GM12872 (cell line): ENCODE data around the gene THSD8.
A peak's percentile ranks its signal among the peaks of the same experiment; 100 is the strongest.

Experiments
- TF ChIP-seq, protein P1 (sequence below): IDR thresholded peaks from 3 replicates; pipeline ENCODE4 v1.5.1; 2011; ENCODE audit warnings: low read depth, mild to moderate bottlenecking, low read length, moderate library complexity; ENCODE audit not compliant: insufficient read depth

THSD8 gene

GRCh38 chr19:12782424-12783290 is 19.2 kb upstream of the THSD8 start:
- TF ChIP-seq, protein P1, sequence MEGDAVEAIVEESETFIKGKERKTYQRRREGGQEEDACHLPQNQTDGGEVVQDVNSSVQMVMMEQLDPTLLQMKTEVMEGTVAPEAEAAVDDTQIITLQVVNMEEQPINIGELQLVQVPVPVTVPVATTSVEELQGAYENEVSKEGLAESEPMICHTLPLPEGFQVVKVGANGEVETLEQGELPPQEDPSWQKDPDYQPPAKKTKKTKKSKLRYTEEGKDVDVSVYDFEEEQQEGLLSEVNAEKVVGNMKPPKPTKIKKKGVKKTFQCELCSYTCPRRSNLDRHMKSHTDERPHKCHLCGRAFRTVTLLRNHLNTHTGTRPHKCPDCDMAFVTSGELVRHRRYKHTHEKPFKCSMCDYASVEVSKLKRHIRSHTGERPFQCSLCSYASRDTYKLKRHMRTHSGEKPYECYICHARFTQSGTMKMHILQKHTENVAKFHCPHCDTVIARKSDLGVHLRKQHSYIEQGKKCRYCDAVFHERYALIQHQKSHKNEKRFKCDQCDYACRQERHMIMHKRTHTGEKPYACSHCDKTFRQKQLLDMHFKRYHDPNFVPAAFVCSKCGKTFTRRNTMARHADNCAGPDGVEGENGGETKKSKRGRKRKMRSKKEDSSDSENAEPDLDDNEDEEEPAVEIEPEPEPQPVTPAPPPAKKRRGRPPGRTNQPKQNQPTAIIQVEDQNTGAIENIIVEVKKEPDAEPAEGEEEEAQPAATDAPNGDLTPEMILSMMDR = peak; percentile 21; the same call in 1 of the 3 replicates

DNA sequence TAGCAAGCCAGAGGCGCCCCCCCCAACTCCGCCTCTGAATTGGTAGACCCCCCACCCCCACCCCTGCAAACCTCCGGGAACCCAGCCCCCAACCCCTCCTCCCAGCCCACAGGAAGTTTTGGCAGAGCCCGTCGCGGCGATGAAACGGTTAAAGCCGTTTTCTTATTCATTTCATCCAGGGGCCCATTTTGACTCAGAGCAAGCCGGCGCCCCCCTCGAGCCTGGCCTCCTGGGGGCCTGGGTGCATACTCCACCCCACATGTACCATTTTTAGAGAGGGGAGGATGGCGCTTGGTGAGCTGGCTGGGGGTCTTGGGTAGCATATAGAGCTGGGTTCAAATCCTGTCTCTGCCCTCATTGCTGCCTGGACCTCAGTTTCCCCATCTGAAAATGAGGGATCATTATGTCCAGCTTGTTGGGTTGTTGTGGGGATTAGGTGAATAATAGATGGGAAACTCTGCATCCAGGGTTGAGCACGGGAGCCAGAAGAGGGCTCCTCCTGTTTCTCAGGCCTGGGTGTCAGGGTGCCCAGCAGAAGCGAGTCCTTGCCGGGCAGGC is 18.5 kb upstream of the THSD8 start:
- TF ChIP-seq, protein P1 = no peak

GRCh38 chr19:12783849-12784393 is 17.9 kb upstream of the THSD8 start:
- TF ChIP-seq, protein P1 = no peak

DNA sequence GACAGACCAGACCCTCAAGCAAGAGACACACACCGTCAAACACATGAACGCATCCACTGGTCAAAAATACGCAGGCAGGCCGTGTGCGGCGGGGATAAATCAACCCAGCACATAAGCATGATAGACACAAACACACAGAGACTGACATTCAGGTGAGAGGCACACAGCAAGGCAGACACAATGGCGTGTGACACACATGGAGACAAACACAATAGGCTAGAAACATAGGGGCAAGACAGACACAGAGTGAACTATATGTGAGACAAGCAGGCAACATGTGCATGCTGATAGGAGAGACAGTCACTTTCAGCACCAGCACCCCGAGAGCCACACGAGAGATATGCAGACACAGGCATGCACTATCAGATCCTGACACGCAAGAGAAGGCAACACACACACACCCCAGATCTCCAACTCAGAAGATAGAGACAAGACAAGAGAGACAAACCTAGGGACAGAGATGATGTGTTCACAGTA is 17.4 kb upstream of the THSD8 start:
- TF ChIP-seq, protein P1 = no peak

- TF ChIP-seq, protein P1 = no peak
These were observed 16.9 kb upstream of the THSD8 start for GRCh38 chr19:12784871-12785430.

GRCh38 chr19:12785431-12786031 is 16.3 kb upstream of the THSD8 start:
- TF ChIP-seq, protein P1 = no peak

DNA sequence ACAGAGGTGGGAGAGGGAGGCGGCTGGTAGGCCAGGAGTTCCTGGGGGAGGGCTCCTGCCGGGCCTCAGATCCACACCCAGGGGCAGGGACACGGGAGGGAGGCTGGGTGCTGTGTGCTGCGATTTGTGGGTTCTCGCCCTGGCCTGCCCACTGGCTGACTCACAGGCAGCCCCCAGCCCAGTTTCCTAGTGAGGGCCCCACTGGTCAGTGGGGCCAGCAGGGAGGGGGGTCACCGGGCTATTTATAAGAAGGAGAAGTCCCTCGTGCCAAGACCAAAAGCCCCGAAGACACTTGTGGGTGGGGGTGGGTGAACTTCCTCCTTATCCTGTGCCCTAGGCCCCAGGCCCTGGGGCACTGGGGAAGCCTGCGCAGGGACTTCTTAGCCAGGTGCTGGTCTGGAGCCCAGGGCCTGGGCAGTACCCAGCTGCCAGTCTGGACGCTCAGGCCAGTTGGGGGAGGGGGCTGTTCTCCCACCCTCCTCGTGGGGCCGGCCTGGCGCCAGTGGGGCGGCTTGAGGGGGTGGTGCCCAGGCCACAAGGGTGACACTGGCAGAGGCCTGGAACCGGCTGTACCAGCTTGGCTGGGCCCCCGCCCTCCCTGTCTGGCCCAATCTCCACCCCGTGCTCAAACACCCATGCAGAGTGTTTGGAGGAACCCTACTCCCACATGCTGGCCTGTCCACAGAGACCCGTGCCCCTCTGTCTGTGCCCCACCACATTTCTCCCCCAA is 15.6 kb upstream of the THSD8 start:
- TF ChIP-seq, protein P1 = no peak
